Measurements from ENCODE around the gene SFN. TPM values are rescaled to one million over a fixed set of nuclear protein-coding genes. Genes with fewer than 3 reads are reported as not detected.

SFN gene
- total and polyA plus RNA-seq, 2 of the 13 experiments (the other 11 are each of a cell fraction or from before 2014, with no cell fraction given), result 4.3 to 5.6 TPM

GRCh38 chr1:26864610-26865480 is 1.9 kb downstream of the SFN start (continued):
- TF ChIP-seq ZNF773 (CRISPR knock-in tag; IDR thresholded peaks at IDR 0.05; ENCODE audit: borderline replicate concordance), result no peak; the same call in 1 of the 2 replicates
- no peak for TF ChIP-seq ZNF354B (CRISPR knock-in tag; IDR thresholded peaks at IDR 0.05)
- TF ChIP-seq ZSCAN21 (CRISPR knock-in tag; IDR thresholded peaks at IDR 0.05; ENCODE audit: borderline replicate concordance), result peak; percentile 53; the same call in 1 of the 2 replicates
- no peak for TF ChIP-seq KLF15 (CRISPR knock-in tag; IDR thresholded peaks at IDR 0.05; ENCODE audit: borderline replicate concordance)
- TF ChIP-seq ZNF484 (CRISPR knock-in tag; IDR thresholded peaks at IDR 0.05; ENCODE audit: borderline replicate concordance, low read depth), result no peak
- no peak for TF ChIP-seq ZNF121 (CRISPR knock-in tag; IDR thresholded peaks at IDR 0.05)
- TF ChIP-seq CSRNP2 (CRISPR knock-in tag; conservative IDR thresholded peaks at IDR 0.05; ENCODE audit: low read depth), result no peak
- no peak for TF ChIP-seq HNRNPUL1 (IDR thresholded peaks at IDR 0.05; ENCODE audit: low read depth, low read length)
- no peak for TF ChIP-seq RNF219 (CRISPR knock-in tag; IDR thresholded peaks at IDR 0.05)
- TF ChIP-seq ATF6 (CRISPR knock-in tag; conservative IDR thresholded peaks at IDR 0.05), result no peak
- TF ChIP-seq AFF4 (CRISPR knock-in tag; IDR thresholded peaks at IDR 0.05), result no peak
- TF ChIP-seq ATF2 (CRISPR knock-in tag; IDR thresholded peaks at IDR 0.05), result no peak; the same call in 1 of the 2 replicates
- no peak for TF ChIP-seq KAT2B (IDR thresholded peaks at IDR 0.05; ENCODE audit: borderline replicate concordance, low read depth, low read length)
- no peak for TF ChIP-seq HNRNPL (IDR thresholded peaks at IDR 0.05; ENCODE audit: low read depth, low read length)
- peak; percentile 47; the same call in 1 of the 2 replicates for TF ChIP-seq MYC (CRISPR knock-in tag; IDR thresholded peaks at IDR 0.05; ENCODE audit: borderline replicate concordance)

All from HepG2 (cell line).